Fibroblast of pulmonary artery (primary cell): ENCODE results near the gene CKAP2L.

Experiments used
- DNase-seq: peaks from one replicate; pipeline ENCODE4 v3.0.0-alpha.2; 2010; ENCODE audit warnings: low read depth
- H3K4me3 ChIP-seq: replicated peaks from 2 replicates; pipeline ENCODE4 v1.5.1; 2011; ENCODE audit warnings: low read depth, mild to moderate bottlenecking, control low read depth, low read length, moderate library complexity
- TF ChIP-seq, protein P1 (sequence below): IDR thresholded peaks from 2 replicates; pipeline ENCODE4 v1.5.1; 2011; ENCODE audit warnings: mild to moderate bottlenecking, control low read depth, low read length, inconsistent platforms; ENCODE audit errors: missing control alignments

The CKAP2L gene

DNA sequence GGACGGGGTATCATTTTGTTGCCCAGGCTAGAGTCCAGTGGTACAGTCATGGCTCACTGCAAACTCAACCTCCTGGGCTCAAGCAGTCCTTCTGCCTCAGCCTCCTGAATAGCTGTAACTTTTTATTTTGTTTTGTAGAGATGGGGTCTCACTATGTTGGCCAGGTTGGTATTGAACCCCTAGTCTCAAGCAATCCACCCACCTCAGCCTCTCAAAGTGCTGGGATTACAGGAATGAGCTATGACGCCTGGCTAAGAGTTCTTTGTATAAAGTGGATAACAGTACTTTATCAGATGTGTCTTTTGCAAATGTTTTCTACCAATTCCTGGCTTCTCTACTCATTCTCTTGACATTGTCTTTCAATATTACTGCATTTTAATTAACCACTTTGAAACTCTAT is 60.7 kb downstream of the CKAP2L start:
- H3K4me3 ChIP-seq: no peak overlapping the region
- DNase-seq: no peak
- TF ChIP-seq, protein P1, sequence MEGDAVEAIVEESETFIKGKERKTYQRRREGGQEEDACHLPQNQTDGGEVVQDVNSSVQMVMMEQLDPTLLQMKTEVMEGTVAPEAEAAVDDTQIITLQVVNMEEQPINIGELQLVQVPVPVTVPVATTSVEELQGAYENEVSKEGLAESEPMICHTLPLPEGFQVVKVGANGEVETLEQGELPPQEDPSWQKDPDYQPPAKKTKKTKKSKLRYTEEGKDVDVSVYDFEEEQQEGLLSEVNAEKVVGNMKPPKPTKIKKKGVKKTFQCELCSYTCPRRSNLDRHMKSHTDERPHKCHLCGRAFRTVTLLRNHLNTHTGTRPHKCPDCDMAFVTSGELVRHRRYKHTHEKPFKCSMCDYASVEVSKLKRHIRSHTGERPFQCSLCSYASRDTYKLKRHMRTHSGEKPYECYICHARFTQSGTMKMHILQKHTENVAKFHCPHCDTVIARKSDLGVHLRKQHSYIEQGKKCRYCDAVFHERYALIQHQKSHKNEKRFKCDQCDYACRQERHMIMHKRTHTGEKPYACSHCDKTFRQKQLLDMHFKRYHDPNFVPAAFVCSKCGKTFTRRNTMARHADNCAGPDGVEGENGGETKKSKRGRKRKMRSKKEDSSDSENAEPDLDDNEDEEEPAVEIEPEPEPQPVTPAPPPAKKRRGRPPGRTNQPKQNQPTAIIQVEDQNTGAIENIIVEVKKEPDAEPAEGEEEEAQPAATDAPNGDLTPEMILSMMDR: no peak

DNA sequence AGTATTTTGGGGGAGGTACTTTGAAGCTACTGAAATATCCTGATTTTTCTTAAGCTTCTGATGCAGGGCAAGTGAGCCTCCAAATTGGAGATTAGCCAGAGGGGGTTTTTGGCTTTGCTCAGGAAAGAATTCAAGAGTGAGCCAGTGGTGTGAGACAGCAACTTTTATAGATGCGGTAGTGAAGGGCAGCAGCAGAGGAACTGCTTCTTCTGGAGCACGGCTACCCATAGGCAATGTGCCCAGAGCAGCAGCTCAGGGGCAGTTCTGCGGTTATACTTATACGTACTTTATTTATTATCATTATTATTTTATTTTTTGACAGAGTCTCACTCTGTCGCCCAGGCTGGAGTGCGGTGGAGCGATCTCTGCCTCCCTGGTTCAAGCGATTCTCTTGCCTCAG is 63.4 kb downstream of the CKAP2L start:
- TF ChIP-seq, protein P1: no peak
- no peak overlapping the region for H3K4me3 ChIP-seq
- DNase-seq: no peak

DNA sequence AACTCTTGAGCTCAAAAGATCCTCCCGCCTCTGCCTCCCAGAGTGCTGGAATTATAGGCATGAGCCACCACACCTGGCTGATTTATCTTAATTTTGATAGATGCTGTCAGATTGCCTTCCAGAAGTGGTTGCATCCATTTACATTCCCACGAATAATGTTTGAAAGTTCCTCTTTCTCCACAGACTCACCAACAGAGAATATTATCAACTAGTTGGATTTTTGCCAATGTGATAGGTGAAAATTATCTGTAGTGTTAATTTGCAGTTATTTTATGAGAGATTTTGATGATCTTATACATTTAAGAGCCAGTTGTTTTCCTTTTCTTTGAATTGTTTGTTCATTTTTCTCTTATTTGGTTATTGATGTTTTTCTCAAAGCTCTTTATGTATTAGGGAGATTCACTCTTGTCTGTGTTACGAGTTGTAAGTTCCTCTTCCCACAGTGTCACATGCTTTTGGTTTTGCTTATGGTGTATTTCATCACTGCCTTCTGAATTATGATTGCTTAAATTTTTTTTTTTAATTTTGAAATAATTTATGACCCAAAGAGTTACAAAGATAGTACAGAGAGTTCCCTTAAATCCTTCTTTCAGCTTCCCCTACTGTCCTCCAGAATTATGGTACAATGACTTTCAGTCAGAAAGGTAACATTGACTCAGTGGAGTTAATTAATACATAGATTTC is 64.3 kb downstream of the CKAP2L start:
- TF ChIP-seq, protein P1: no peak
- DNase-seq: no peak
- no peak overlapping the region for H3K4me3 ChIP-seq

DNA sequence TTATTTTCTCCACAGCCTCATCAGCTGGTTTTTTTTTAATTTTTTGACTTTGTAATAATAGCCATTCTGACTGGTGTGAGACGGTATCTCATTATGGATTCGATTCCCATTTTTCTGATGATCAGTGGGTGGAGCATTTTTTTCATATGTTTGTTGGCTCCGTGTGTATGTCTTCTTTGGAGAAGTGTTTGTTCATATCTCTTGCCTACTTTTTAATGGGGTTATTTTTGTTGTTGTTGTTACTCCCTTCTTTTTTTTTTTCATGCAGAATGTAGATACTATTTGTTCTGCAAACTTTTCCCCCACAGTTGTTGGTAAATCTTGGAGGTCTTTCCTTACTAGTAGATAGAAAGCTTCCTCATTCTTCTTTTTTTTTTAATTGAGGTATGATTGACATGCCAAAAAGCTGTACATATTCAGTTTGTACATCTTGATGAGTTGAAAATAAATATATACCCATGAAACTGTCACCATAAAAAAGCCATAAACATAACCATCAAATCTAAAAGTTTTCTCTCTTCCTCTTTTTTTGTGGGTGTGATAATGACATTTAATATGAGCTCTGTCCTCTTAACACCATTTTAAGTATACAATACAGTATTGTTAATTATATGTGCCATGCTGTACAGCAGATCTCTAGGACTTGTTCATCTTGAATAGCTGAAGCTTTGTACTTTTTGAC is 65.4 kb downstream of the CKAP2L start:
- TF ChIP-seq, protein P1: no peak
- no peak for DNase-seq
- no peak overlapping the region for H3K4me3 ChIP-seq

DNA sequence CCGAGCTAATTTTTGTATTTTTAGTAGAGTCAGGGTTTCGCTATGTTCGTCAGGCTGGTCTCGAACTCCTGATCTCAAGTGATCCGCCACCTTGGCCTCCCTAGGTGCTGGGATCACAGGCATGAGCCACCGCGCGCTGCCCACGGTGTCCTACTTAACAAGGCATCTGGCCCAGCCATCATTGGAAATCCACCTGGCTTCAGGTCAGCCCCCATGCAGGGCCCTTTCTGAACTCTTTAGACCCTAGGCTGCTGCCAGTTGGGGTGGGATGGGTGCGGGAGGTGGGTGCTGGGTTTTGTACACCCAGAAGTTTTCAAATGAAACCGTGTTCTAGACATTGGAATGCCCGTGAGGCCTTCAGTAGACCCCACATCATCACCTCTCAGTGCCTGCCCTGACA is 70.2 kb downstream of the CKAP2L start:
- TF ChIP-seq, protein P1: no peak
- no peak for DNase-seq
- H3K4me3 ChIP-seq: no peak overlapping the region

DNA sequence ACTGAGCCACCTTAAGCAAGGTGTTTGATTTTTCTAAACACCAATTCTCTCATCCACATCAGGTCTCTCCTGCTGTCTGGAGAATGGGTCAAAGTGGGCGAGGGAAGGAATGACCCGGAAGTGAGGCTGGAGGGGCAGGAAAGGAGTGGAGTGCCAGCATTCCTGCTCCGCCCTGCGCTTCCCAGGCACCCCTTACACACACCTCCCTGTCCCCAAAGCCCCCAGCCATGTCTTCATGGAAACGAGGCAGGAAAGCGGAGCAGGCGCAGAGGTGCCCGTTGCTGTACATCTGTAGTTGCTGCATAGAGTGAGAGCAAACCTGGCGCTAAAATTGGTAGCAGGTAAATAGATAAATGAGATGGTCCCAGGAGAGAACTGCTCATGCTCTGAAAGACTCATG is 70.8 kb downstream of the CKAP2L start:
- no peak overlapping the region for H3K4me3 ChIP-seq
- no peak for DNase-seq
- TF ChIP-seq, protein P1: no peak

DNA sequence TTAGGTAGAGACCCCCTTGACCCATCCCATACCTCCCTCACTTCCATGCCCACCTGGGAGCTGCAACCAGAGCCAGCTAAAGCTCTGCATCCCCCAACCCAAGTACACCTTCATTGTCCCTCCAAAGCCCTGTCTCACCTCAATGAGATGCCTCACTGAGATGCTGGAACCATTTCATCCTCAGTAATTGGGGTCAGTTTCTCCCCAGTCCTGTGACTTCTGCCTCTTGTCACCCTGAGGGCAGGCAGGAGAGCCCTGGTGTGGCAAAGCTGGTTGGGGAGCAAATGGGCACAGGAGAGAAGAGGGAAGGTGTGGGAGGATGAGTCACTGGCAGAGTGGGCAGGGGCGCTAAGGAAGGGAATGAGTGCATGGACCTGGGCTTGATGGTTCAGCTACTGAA is 71.5 kb downstream of the CKAP2L start:
- no peak for DNase-seq
- TF ChIP-seq, protein P1: no peak
- no peak overlapping the region for H3K4me3 ChIP-seq
